ENCODE measurements around the gene WAC. TPM values are rescaled to one million over a fixed set of nuclear protein-coding genes. Genes with fewer than 3 reads are reported as not detected.

Gene WAC
- total RNA-seq, 4 donors from 2014 or later = 101 to 131 (median 118) TPM

DNA sequence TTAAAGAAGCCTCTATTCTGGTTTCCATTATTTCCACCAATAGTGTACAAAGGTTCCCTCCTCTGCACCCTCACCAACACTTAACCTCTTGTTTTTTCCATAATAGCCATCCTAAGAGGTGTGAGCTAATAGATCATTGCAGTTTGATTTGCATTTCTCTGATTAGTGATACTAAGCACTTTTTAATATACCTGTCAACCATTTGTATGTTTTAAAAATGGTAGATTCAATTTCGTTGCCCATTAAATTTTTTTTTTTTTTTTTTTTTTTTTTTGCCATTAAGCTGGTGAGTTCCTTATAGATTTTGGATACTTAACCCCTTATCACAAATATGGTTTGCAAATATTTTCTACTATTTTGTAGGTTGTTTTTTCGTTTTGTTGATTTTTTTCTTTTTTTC lies 23.2 kb downstream of the WAC start:
- Histone ChIP-seq H3K36me3 (peaks cover 0 to 9% (median 0%) of the 10 kb centered on the region in 3 donors), H3K27ac (no peak overlapping the region), H3K4me1 (peaks cover 0 to 95% (median 23%) of the 10 kb centered on the region in 4 donors), H3K9me3 (no peaks in the 10 kb centered on the region), H3K4me3 (no peak overlapping the region), H3K27me3 (no peaks in the 10 kb centered on the region)
- no peak for DNase-seq (ENCODE audit: low spot score in 2 of 2)
- TF ChIP-seq, protein P1, sequence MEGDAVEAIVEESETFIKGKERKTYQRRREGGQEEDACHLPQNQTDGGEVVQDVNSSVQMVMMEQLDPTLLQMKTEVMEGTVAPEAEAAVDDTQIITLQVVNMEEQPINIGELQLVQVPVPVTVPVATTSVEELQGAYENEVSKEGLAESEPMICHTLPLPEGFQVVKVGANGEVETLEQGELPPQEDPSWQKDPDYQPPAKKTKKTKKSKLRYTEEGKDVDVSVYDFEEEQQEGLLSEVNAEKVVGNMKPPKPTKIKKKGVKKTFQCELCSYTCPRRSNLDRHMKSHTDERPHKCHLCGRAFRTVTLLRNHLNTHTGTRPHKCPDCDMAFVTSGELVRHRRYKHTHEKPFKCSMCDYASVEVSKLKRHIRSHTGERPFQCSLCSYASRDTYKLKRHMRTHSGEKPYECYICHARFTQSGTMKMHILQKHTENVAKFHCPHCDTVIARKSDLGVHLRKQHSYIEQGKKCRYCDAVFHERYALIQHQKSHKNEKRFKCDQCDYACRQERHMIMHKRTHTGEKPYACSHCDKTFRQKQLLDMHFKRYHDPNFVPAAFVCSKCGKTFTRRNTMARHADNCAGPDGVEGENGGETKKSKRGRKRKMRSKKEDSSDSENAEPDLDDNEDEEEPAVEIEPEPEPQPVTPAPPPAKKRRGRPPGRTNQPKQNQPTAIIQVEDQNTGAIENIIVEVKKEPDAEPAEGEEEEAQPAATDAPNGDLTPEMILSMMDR (IDR thresholded peaks at IDR 0.05) = no peak
- 94 to 96% methylated on average over 2 of the region's 2 CpGs for WGBS, 2 donors

DNA sequence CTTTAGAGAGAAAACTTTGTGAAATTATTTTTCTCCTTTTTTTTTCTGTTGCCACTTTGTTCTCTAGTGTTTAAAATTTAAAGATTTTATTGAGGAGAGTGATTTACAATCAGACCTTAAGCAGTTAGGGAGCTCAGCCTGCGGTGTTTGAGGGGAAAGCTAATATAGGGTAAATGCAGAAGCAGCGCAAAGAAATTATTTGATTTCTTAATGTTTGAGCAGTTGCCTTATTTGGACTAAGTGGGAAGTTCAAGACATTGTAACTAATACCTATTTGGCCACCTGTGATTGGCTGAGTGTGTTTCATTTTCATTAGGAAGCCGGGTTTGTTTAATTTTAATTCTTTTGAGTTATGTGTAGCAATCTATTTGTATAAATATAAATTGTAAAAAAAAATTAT lies 25.3 kb downstream of the WAC start:
- Histone ChIP-seq H3K4me1 (peaks cover 0 to 88% (median 16%) of the 10 kb centered on the region in 4 donors), H3K27ac (no peak overlapping the region), H3K9me3 (no peaks in the 10 kb centered on the region), H3K36me3 (peaks cover 0 to 17% (median 0%) of the 10 kb centered on the region in 3 donors), H3K4me3 (no peak overlapping the region), H3K27me3 (no peaks in the 10 kb centered on the region)
- no peak for DNase-seq (ENCODE audit: low spot score in 2 of 2)
- 82 to 86% methylated on average over 3 of the region's 3 CpGs for WGBS, 2 donors
- TF ChIP-seq POLR2A (IDR thresholded peaks at IDR 0.05) = no peak
- TF ChIP-seq EP300 (IDR thresholded peaks at IDR 0.05) = no peak
- TF ChIP-seq, protein P1 (IDR thresholded peaks at IDR 0.05) = no peak

GRCh38 chr10:28558923-28559508 lies 26.1 kb downstream of the WAC start:
- Histone ChIP-seq H3K4me3 (no peak overlapping the region), H3K27ac (no peak overlapping the region), H3K36me3 (peaks cover 0 to 17% (median 0%) of the 10 kb centered on the region in 3 donors), H3K4me1 (peaks cover 0 to 88% (median 12%) of the 10 kb centered on the region in 4 donors), H3K9me3 (no peaks in the 10 kb centered on the region), H3K27me3 (no peaks in the 10 kb centered on the region)
- no peak for TF ChIP-seq EP300 (IDR thresholded peaks at IDR 0.05)
- no peak for TF ChIP-seq POLR2A (IDR thresholded peaks at IDR 0.05)
- DNase-seq (ENCODE audit: low spot score in 2 of 2) = no peak
- 65 to 71% methylated on average over 8 of the region's 8 CpGs for whole genome bisulfite sequencing, 2 donors

- Histone ChIP-seq H3K27ac (no peak overlapping the region), H3K36me3 (peaks cover 0 to 13% (median 0%) of the 10 kb centered on the region in 3 donors), H3K9me3 (no peaks in the 10 kb centered on the region), H3K4me3 (no peak overlapping the region), H3K27me3 (no peaks in the 10 kb centered on the region), H3K4me1 (peaks cover 0 to 88% (median 12%) of the 10 kb centered on the region in 4 donors)
- no peak for DNase-seq (ENCODE audit: low spot score in 2 of 2)
- 61 to 70% methylated on average over 4 of the region's 4 CpGs for WGBS, 2 donors
- TF ChIP-seq EP300 (IDR thresholded peaks at IDR 0.05) = no peak
- TF ChIP-seq, protein P1 (IDR thresholded peaks at IDR 0.05) = no peak
- TF ChIP-seq POLR2A (IDR thresholded peaks at IDR 0.05) = no peak
These were observed 26.7 kb downstream of the WAC start for GRCh38 chr10:28559618-28560017.

DNA sequence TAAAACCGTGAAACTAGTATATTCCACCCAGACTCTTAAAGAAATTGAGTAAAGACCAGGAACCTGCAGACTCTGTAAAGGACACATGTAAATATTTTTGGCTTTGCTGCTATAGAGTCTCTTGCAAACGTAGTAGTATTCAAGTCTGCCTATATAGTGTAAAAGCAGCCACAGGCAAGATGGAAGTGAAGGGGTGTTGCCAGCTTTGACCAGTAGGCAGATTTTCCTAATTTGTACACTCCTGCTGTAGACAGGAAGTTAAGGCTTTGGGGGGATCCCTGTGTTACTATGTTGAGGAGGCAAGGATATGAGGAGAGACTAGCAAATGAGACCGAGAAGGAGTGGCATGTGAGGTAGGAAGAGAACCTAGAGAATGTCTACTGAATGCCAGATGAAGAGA lies 27.7 kb downstream of the WAC start:
- WGBS, 2 donors = 78 to 89% methylated on average over 3 of the region's 3 CpGs
- TF ChIP-seq EP300 (IDR thresholded peaks at IDR 0.05) (no peak), POLR2A (IDR thresholded peaks at IDR 0.05) (no peak)
- TF ChIP-seq, protein P1 (IDR thresholded peaks at IDR 0.05) = no peak
- H3K27me3 ChIP-seq = no peaks in the 10 kb centered on the region
- H3K4me1 ChIP-seq = peaks cover 0 to 88% (median 18%) of the 10 kb centered on the region in 4 donors
- H3K9me3 ChIP-seq = no peaks in the 10 kb centered on the region
- H3K27ac ChIP-seq = no peak overlapping the region
- peaks cover 0 to 8% (median 0%) of the 10 kb centered on the region in 3 donors for H3K36me3 ChIP-seq
- DNase-seq (ENCODE audit: low spot score in 2 of 2) = no peak
- H3K4me3 ChIP-seq = no peak overlapping the region
